Kidney (tissue), 14 donors: Measurements from ENCODE around the gene SLC23A2. TPM values are rescaled to one million over a fixed set of nuclear protein-coding genes. Genes with fewer than 3 reads are reported as not detected.
"Not testable (repeated sequence)": the region's sequence is repeated elsewhere in the genome, so short reads cannot be mapped to it uniquely, and the experiment has no call there.

Source experiments
- DNase-seq, 5 donors: peaks; one replicate each; pipeline ENCODE4 v3.0.0-alpha.2; 2013 to 2020
- FAIRE-seq: peaks from 2 replicates; lab custom pipeline; 2012; peaks lifted over from hg19 to GRCh38; lab: Jason Lieb, UNC
- H3K27ac ChIP-seq, 2 donors: one replicate each; pipeline ENCODE4 v1.7.0; 2013; ENCODE audit warnings: low read depth in 2 of 2, low read length in 2 of 2, inconsistent platforms in 1 of 2
- H3K27me3 ChIP-seq: one replicate; pipeline ENCODE4 v1.7.1; 2013; ENCODE audit warnings: low read length, inconsistent platforms; ENCODE audit not compliant: control insufficient read depth, insufficient read depth
- H3K36me3 ChIP-seq, 3 donors: one replicate each; pipeline versions ENCODE4 v1.7.0 to v1.7.1; 2013; ENCODE audit warnings: low read length in 3 of 3, control low read depth in 1 of 3, inconsistent platforms in 1 of 3; ENCODE audit not compliant: insufficient read depth in 3 of 3, control insufficient read depth in 2 of 3
- H3K4me1 ChIP-seq, 3 donors: one replicate each; pipeline versions ENCODE4 v1.7.0 to v1.7.1; 2013; ENCODE audit warnings: low read length in 3 of 3, inconsistent platforms in 1 of 3, low read depth in 1 of 3; ENCODE audit not compliant: control insufficient read depth in 2 of 3, insufficient read depth in 2 of 3
- H3K4me3 ChIP-seq, 3 donors: one replicate each; pipeline versions ENCODE4 v1.7.0 to v1.8.1; 2013; ENCODE audit warnings: low read length in 3 of 3, control low read depth in 1 of 3, inconsistent platforms in 1 of 3
- H3K9ac ChIP-seq, 3 donors: one replicate each; pipeline versions ENCODE4 v1.7.0 to v1.7.1; 2013; ENCODE audit warnings: low read length in 3 of 3, control low read depth in 1 of 3, inconsistent platforms in 1 of 3
- H3K9me3 ChIP-seq, 3 donors: one replicate each; pipeline versions ENCODE4 v1.7.0 to v1.7.1; 2013; ENCODE audit warnings: low read length in 3 of 3, control low read depth in 1 of 3, inconsistent platforms in 1 of 3; ENCODE audit not compliant: control insufficient read depth in 2 of 3, insufficient read depth in 1 of 3
- CTCF ChIP-seq: IDR thresholded peaks from 3 replicates; pipeline ENCODE4 v1.5.1; 2012; ENCODE audit warnings: mild to moderate bottlenecking, moderate library complexity, borderline replicate concordance; ENCODE audit not compliant: insufficient read depth; ENCODE audit errors: extremely low read depth
- intact Hi-C: fragments of 100-400 bp; cut with DNase I; formaldehyde crosslinking; loops from one replicate; pipeline ENCODE4 v1.11.1; 2022
- polyA plus RNA-seq: library from polyadenylated mRNA; stranded (reverse); fragments of 350-450 nt; fragmentation: Illumina TruSeq; extraction: RNeasy Lipid Tissue Mini Kit (QIAGEN cat#74804); gene quantifications from one replicate; pipeline ENCODE4 v1.2.3, GENCODE V29; 2014; ENCODE audit warnings: low read depth, low replicate concordance; ENCODE audit not compliant: insufficient read depth
- total RNA-seq: library from RNA; stranded (reverse); fragmentation: NEBNext Ultra II Directional; extraction: Animal tissue kit (Norgen Biotek cat#: 25700); gene quantifications from one replicate; pipeline ENCODE4 v1.2.1, GENCODE V29; 2021
- donor health status: control.
- donor health status: control.
- donor health status: control.
- donor health status: control.
- donor health status: control.
- donor health status: DM: yes; HTN: yes; CAD: no.
- donor health status: Normal renal cell carcinoma (clear cell type).

Gene SLC23A2
- total and polyA plus RNA-seq, 2 donors from 2014 or later = 4.8 to 20.5 TPM

- DNase-seq = no peak
- no peak overlapping the region for H3K4me3 ChIP-seq
- no peaks in the 10 kb centered on the region for H3K9me3 ChIP-seq
- H3K27me3 ChIP-seq = no peaks in the 10 kb centered on the region
- TF ChIP-seq CTCF = no peak
- no peak overlapping the region for H3K9ac ChIP-seq
- no peak overlapping the region for H3K27ac ChIP-seq
- no peaks in the 10 kb centered on the region for H3K36me3 ChIP-seq
- intact Hi-C loops = no loop called here
- no peaks in the 10 kb centered on the region for H3K4me1 ChIP-seq
- FAIRE-seq = no peak
Observed at GRCh38 chr20:4883051-4883450, 118.3 kb downstream of the SLC23A2 start.

DNA sequence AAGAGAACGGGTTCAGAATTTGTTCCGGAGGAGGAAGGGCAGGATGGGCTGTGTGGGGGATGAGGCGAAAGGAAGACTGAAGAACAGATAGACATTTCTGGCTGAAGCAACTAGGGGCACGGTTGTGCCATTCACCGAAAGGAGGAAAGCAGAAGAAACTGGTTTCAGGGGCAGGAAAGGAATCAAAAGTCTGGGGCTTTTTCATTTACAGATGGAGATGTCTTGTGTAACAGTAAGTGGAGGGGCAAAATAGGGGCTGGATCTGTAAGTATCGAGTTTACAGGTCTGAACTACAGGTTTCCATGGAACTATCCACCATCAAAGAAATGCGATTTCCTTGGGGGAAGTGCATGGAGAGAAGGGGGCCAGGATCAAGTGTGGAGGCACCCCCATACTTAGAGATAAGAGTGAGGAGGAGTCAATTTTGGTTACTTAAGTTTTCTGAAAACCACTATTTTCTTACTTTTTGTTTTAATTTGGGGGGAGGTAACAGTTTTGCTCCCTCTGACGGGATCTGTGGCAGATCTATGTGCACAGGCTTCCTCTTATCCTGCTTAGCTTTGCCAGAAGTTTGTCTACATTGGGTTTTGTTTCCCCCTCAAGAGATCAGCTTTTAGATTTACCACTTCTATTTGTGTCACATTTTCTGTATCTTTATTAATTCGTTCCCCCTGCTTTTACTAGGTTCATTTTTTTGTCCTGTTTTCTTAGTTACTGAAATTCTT is 120.1 kb downstream of the SLC23A2 start:
- H3K4me3 ChIP-seq = no peak overlapping the region
- FAIRE-seq = no peak
- no peak for DNase-seq
- H3K9me3 ChIP-seq = no peaks in the 10 kb centered on the region
- no peak for TF ChIP-seq CTCF
- intact Hi-C loops = no loop called here
- no peak overlapping the region for H3K27ac ChIP-seq
- no peaks in the 10 kb centered on the region for H3K4me1 ChIP-seq
- H3K36me3 ChIP-seq = no peaks in the 10 kb centered on the region
- no peaks in the 10 kb centered on the region for H3K27me3 ChIP-seq
- no peak overlapping the region for H3K9ac ChIP-seq

DNA sequence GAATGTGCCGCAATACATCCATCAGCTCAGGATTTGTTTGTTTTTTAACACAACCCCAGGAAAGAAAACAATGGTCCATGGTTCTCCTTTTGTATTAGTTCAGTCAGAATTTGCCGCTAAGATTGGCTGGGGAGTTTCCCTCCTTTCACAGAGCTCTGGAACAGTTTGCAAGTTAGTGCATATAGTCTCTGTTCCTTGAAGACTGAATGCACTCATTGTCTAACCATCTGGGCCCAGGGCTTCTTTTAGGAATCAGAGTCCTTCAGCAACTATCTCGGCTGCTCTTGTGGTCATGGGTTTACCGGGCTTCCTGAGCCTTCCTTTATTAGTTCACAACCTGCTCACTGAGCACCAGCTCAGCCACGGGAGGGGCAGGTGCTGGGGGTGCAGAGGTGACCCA is 121.3 kb downstream of the SLC23A2 start:
- H3K27me3 ChIP-seq = no peaks in the 10 kb centered on the region
- H3K4me1 ChIP-seq = peaks cover 0 to 3% (median 0%) of the 10 kb centered on the region in 3 donors
- H3K4me3 ChIP-seq = no peak overlapping the region
- H3K9me3 ChIP-seq = no peaks in the 10 kb centered on the region
- no peak overlapping the region for H3K27ac ChIP-seq
- H3K9ac ChIP-seq = no peak overlapping the region
- no peak for DNase-seq
- intact Hi-C loops = no loop called here
- H3K36me3 ChIP-seq = peaks cover 0 to 3% (median 0%) of the 10 kb centered on the region in 3 donors
- FAIRE-seq = no peak
- no peak for TF ChIP-seq CTCF

- H3K4me3 ChIP-seq, H3K9me3 ChIP-seq, H3K4me1 ChIP-seq, intact Hi-C loops, FAIRE-seq, H3K9ac ChIP-seq, H3K27me3 ChIP-seq, H3K27ac ChIP-seq: not testable (repeated sequence)
- peak in 2 of 5 donors; percentile 23 to 25 for DNase-seq
- H3K36me3 ChIP-seq = peaks cover 0 to 14% (median 9%) of the 10 kb centered on the region in 3 donors
Observed at GRCh38 chr20:4878099-4878498, 123.2 kb downstream of the SLC23A2 start.
